ENCODE data around the gene FREY1. TPM values are rescaled to one million over a fixed set of nuclear protein-coding genes. Genes with fewer than 3 reads are reported as not detected.
"Not testable (repeated sequence)": the region's sequence is repeated elsewhere in the genome, so short reads cannot be mapped to it uniquely, and the experiment has no call there.

FREY1 gene
- total RNA-seq, 2 donors from 2014 or later: 0.57 TPM; not detected in 1

DNA sequence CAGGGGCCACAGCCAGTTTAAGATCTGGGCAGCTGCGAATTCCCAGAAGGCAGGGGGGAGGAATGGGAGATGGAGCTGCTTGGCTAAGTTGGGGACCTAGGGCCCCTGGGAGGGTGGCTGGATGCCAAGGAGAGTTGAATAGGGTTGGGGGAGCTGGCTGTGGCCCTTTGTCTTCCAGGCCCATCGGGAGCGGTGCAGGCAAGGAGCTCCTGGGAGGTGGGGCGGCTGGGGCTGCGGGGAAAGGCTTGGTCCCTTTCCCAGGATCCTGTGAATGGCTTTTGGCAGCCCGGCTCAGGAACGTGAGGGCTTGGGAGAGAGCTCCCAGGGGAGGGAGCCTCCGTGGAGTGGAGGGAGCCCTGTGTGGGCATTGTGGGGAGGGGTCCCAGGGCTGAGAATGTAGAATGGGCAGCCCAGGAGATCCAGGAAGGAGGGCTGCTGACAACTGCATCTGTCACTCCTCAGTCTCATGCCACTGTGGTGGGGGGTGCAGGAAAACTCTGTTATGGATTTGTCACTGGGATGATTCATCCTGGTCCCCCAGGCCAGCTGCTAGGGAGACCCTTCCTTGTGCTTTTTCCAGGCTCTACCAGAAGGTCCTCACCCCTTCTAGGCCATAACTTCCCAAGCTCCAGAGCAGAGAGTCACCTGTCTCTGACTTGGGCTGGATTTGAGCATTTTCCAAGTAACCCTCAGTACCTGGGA lies 6.0 kb downstream of the FREY1 start:
- intact Hi-C loops (cut with DNase I): loop anchor here in 1 of 2 donors (5.0 kb wide), 1 partner anchor 94 kb away; the partner anchor contains the start of gene SLC35C1
- DNase-seq (ENCODE audit: low spot score): no peak

DNA sequence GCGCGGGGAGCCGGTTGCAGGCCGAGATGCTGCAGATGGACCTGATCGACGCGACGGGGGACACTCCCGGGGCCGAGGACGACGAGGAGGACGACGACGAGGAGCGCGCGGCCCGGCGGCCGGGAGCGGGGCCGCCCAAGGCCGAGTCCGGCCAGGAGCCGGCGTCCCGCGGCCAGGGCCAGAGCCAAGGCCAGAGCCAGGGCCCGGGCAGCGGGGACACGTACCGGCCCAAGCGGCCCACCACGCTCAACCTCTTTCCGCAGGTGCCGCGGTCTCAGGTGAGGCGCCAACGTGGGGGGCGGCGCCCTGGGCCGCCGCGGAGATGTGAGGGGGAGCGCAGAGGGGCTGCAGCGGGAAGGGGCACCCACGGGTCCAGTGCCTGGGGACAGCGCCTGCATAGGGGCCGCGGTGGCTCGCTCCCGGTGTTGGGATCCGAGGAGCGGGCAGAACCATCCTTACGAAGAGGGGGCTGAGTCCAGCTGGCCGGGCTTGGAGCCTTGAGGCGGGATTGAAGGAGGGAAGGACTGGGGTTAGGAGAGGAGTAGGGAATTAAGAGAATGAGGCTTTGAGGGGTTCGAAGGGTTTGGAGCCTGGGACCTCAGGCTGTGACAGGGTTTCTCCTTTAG lies 6.8 kb downstream of the FREY1 start:
- intact Hi-C loops (cut with DNase I): loop anchor here in 1 of 2 donors (5.0 kb wide), 1 partner anchor 93 kb away; the partner anchor contains the start of gene SLC35C1
- not testable (repeated sequence) for DNase-seq (ENCODE audit: low spot score)

DNA sequence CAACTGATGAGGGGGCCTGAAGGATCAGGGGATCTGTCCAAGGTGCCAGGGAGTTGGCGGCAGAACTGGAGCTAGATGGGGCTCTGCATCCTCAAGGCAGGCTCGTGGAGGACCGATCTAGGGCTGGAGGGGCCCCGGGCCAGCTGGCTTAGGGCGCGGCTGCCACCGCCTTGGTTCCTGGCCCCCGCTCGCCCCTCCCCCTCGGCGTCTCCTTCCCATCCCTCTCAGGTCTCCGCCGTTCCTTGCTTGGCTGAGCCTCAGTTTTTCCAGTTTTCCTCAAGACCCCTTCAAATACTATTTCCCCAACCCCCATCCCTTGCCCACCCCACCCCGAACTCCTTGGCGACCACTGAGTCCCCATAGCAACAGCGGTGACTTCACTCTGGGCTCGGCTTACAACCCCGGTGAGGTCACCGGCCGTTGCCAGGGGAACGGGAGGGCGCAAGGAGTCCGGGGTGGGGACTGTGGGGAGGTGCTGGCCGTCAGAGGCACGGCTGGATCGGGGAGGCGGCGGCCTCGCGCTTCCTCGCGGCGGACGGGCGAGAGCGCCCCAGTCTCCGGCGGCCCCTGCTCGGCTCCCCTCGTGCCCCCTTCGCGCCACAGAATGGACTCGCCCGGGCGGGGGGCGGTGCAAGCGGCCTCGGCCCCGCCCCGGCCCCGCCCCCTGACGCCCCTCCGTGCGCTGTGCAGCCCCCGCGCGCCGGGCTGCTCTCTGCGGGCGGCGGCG lies 7.5 kb downstream of the FREY1 start:
- intact Hi-C loops (cut with DNase I): loop anchor here in 1 of 2 donors (5.0 kb wide), 1 partner anchor 92 kb away; the partner anchor contains the start of gene SLC35C1
- peak; percentile 96 for DNase-seq (ENCODE audit: low spot score)

DNA sequence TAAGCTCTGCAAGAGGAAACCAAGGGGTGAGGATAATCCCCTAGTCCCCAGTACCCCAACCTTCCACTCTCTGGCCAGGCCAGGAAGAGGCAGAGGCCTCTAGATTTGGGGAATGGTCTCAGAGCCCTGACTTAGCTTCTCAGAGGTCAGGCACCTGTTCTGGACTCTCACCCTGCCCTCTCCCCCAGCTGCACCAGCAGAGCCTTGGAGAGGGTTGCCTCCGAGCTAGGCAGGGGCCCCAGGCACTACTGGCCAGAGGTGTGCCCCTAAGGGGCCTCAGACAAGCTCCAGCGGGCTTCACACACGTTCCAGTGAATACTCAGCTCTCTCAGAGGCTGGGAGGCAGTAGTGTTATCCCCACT lies 8.0 kb downstream of the FREY1 start:
- no peak for DNase-seq (ENCODE audit: low spot score)
- intact Hi-C loops (cut with DNase I): no loop called here

DNA sequence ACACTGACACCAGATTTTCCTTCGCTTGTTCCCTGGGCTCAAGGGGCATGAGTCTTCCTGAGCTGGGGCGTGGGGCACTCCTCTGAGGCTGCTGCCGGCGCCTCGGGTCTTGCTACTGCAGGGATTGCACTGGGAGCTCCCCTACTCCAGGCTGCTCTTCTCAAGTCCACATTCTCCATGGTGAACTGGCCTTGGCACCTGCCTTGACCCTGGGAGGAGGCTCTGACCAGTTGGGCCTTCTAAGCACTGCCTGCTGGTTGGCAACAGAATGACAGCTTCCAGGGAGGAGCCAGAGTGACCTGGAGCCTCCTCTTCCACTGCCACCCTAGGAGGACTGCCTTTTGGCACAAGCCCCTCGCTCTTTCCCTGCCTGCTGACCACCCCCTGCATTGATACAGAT lies 9.5 kb downstream of the FREY1 start:
- intact Hi-C loops (cut with DNase I): no loop called here
- DNase-seq (ENCODE audit: low spot score): no peak

DNA sequence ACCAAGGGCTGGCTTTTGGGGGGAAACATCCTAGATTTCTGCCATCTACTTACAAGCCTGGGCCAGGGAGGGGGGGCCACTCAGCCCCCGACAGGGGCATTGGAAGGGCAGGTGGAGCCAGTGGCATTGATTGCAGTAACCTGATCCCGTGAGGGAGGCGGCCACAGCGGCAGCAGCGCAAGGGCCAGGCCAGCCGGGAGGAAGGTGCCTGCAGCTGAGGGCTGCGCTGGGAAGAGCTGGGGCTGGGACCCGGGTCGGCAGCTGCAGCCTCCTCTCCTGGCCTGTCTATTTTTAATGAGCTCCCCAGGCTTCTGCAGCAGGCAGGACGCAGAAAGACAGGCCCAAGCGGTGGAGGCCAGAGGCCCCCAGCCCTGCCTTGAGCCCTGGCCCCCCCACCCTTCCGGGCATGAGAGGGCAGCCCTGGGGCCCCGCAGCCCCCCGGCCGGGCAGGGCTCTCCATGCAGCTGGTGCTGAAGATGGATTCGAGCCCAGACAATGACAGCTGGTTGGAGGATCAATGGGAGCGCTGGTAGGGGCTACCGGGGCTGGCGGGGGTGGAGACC lies 10.6 kb downstream of the FREY1 start:
- DNase-seq (ENCODE audit: low spot score): no peak
- intact Hi-C loops (cut with DNase I): no loop called here

DNA sequence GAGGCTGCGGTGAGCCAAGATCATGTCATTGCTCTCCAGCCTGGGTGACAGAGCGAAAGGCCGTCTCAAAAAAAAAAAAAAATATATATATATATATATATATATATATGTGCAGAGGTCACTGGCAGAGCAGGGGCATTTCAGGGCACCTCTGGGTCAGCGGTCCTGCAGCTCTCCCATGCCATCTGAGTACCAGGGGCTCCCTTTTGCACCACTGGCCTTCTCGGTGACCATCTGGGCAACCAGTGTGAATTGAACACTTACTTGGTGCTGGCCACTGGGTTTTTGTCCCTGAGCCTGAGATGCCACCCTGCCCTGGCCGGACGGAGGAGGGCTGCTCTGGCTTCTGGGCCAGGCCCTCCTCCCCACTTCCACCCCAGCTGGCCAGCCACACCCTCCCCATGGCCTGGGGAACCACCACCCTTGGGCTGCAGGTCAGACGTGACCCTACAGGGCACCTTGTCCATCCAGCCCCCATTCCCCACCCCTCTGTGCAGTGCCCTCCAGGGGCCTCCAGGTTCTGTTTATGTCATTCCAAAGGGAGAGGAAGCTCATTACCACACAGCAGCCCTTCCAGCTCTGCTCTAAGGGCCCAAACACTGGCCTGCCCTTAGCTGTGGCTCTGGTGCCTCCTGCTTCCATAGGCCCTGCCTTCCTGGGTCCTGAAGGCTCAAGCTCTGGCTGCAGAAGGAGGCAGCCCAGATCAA lies 11.4 kb downstream of the FREY1 start:
- intact Hi-C loops (cut with DNase I): no loop called here
- no peak for DNase-seq (ENCODE audit: low spot score)

DNA sequence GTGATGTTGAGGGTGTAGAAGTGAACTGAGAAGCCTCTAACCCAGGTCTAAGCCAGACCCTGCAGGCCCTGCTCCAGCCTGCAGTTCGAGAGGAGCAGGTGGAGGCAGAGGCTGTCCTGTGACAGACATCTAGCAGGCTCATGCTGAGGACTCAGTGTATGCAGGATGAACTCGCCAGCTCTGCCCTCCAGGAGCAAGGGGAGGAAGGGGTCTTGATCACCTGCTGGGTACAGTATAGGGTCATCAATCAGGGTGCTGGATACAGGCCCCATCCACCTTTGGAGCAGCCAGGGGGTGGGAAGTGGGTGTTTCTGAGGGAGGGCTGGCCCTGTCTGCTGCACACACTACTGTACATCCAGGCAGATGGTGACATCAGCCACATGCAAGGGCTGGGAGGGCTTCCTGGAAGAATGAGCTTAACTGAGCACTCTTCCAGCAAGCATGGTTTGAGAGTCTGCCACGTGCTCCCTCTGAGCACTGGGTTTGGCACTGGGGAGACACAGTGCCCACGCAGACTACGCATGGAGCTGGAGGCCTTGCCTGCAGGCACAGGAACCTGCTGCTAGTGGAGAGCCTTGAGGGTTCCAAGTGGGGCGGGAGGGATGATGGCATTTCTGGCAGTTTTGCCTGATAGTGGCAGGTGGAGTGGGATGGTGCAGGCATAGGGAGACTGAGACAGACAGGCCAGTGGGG lies 12.4 kb downstream of the FREY1 start:
- intact Hi-C loops (cut with DNase I): no loop called here
- no peak for DNase-seq (ENCODE audit: low spot score)

DNA sequence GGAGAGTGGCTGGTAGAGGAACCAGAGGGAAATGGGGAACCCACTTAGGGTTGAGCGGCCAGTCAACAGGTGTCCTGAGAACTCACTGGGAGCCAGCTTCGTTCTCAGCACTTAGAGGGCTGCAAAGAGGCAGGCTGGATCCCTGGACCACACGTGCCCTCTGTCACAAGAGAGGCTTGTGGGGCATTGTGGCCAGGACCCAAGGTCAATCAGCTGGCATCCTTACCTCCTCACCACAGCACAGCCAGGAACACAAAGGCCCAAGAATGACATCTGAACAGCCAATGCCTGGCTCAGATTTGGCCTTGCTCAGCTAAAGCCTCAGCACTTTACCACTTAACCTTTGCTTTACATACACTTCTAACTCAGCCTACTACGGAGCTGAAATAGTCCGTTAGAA lies 14.2 kb downstream of the FREY1 start:
- intact Hi-C loops (cut with DNase I): no loop called here
- DNase-seq (ENCODE audit: low spot score): no peak

DNA sequence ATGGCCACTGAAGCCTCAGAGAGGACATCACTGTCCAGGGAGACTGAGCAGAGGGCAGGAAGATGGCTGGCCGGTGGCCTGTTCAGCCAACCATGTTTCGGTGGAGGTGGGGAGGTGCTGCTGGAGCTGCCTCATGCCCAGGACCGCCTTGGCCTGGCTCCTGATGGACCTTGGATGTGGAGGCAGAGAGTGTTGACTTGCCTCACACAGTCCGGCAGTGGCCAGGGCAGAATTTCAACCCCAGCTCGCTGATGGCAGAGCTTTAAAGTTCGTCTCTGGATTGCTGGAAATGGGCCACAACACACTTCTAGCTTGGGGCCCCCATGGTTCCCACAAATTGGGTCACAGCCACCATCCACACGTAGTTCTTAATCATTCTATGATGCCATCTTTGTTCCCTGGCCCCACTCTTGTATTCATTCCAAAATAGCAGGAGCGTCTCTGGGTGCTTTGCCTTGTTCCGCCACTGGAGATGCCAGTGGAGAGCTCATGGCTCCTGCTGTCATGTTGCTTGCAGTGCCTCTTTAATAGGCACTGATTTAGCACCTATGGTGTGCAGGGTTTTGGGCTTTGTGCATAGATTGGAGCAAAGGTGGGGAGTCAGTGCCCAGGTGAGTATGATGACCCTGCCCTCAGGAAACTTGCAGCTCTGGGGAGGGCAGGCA lies 16.1 kb downstream of the FREY1 start:
- intact Hi-C loops (cut with DNase I): no loop called here
- no peak for DNase-seq (ENCODE audit: low spot score)

DNA sequence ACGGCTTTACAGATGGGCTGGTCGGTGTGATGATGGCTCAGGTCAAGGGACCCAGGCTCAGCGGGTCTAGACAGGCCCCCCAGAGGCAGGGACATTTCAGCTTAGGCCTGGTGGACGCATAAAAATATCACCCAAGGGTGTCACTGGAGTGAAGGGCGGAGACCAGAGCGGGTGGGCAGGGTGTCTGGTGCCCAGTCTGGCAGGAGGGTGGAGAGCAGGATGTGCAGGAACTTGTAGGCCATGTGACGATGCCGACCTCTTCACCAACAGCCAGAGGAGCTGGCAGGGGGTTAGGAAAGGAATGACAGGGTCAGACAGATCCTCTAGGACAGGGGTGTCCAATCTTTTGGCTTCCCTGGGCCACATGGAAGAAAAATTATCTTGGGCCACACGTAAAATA lies 17.1 kb downstream of the FREY1 start:
- no peak for DNase-seq (ENCODE audit: low spot score)
- intact Hi-C loops (cut with DNase I): no loop called here

DNA sequence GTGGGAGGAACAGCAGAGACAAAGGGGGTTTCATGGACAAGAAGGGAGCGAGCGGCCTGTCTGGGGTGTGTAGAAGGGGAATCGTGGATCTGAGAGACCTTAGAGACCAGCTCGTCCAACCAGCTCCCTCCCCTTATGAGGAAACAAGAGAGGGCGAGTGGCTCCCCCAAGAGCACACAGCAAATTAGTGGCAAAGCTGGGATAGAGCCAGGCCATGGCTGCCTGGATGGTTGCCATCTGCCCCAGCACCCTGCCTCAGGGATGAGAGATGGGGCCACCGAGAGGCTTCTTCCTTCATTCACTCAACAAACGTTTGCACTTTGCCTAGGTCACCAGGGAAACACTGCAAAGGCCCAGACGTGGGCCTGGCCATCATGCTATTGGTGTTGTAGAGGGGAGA lies 17.5 kb downstream of the FREY1 start:
- intact Hi-C loops (cut with DNase I): no loop called here
- DNase-seq (ENCODE audit: low spot score): no peak

DNA sequence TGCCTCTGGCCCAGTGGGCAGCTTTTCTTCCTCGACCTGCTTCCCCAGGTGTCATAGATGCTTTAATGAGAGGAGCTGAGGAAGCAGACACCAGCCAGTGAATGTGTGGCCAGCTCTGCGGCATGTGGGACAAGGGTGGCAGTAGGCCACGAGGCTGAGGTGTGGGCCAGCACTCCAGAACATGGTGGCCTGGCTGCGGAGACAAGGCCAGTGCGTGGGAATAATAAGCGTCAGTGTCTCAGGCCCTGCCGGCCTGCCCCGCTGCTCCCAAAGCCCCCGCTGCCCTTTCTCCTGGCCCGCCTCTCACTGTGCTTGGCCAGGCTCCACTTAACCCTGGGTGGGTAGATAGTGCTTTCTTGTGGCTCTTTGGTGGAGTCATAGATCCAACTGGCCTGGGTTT lies 19.5 kb downstream of the FREY1 start:
- intact Hi-C loops (cut with DNase I): no loop called here
- no peak for DNase-seq (ENCODE audit: low spot score)

DNA sequence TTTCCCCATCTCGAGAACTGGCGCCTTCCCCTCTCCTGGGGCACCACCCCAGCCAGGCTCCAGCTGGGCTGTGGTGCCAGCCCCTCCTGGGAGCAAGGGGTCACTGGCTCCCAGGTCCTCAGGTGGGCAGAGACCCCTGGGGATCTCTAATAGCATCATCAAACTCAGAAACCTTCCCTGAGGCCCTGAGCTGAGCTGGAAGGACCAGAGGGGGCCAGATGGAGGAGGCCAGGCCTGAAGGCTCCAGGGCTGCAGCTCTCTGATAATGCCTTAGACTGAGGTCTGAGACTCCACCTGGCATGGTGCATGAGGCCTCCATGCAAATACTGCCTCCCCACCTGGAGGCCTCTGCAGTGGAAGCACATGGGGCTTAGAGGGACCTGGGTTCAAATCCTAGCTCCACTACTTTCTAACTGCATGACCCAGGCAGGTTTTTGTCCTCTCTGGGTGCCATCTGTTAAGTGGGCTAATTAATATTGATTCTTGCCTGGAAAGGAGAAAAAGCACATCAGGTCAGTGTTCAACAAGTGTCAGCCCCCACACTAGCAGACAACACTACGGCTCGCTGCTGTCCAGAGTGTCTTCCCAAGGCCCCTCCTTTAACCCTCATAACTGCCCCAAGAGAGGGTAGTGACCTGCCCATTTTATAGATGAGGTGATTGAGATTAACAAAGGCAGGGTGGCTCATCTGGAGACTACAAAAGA lies 20.1 kb downstream of the FREY1 start:
- intact Hi-C loops (cut with DNase I): no loop called here
- no peak for DNase-seq (ENCODE audit: low spot score)

DNA sequence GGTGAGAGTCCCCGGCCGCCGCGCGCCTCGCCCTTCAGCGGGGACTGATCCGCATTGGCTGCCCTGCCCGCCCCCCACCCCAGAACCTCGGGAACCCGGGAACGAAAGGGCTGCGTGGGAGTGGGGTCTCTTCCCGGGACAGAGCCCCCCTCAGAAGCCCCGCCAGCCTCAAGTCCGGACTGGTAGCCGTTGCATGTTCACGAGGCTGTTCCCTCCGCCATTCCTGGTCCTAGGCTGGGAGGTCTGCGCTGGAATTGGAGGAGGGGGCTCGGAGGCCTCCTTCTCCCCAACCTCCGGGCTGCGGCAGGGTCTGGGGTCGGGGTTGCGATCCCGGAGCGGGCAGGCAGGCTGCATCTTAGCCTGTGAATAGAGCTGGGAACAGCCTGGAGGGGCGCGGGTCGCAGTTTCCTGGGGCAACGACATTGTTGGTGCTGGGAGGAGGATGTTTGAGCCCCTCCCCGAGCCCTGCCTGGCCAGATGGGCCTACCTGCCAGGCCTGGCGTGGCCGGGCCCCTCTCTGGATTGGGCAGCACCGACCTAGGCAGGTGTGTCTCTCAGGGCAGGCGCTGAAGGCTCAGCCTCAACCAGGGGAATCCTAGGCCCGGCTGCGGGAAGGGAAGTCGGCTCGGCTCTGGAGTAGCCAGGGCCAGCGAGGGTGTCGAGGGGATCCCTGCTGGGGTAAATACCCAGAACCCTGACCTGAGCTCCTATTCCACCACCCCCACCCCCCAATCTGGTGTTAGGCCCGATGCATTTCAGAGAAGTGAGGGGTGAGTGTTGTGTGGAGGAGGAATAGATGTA lies 20.9 kb downstream of the FREY1 start:
- no peak for DNase-seq (ENCODE audit: low spot score)
- intact Hi-C loops (cut with DNase I): no loop called here

DNA sequence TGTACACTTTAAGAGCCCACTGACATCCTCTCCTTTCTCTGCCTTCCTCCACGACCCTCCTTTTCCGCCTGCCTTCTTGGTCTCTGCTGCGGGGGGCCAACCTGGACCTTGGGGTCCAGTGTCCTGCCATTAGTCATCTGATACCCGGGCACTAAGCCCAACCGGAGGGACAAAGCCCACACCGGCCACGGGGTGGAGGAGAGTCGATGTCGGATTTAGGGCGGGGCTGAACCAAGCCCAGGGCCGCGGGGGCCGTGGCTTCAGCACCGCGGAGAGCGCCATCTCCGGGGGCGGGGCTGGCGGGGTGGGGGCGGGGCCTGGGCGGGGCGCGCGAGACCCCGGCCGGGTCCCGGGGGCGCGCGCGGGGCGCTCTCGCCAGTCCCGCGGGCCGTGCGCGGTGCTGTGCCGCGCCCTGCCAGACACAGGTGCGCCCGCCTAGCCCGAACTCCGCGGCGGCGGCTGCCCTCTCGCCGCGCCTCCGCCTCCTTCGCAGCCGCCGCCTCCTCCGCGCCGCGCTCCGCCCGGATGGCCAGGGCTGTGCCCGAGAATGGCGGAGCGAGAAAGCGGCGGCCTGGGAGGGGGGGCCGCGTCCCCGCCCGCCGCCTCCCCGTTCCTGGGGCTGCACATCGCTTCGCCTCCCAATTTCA lies 21.7 kb downstream of the FREY1 start, which contains the start of gene MAPK8IP1:
MAPK8IP1 (plus strand) TSS at position 378 of the 647 bp plus-strand sequence; CDS start at position 548, 170 bp downstream.
- intact Hi-C loops (cut with DNase I): no loop called here
- DNase-seq (ENCODE audit: low spot score): no peak

Measured in posterior vena cava (tissue), 2 donors.